Measurements from ENCODE around the gene ABHD15. TPM values are rescaled to one million over a fixed set of nuclear protein-coding genes. Genes with fewer than 3 reads are reported as not detected.
A peak's percentile ranks its signal among the peaks of the same experiment; 100 is the strongest.

ABHD15 gene
- total RNA-seq, 1 donor from 2014 or later = 5.3 TPM

GRCh38 chr17:29595943-29596774 lies 29.3 kb upstream of the ABHD15 start:
- peaks cover 7% of the 10 kb centered on the region for H3K27me3 Mint-ChIP-seq
- DNase-seq (ENCODE audit: low spot score, unreplicated experiment) = no peak
- no peaks in the 10 kb centered on the region for H3K9me3 Mint-ChIP-seq (ENCODE audit: low read depth)
- H3K27ac Mint-ChIP-seq = no peak overlapping the region
- no peaks in the 10 kb centered on the region for H3K36me3 Mint-ChIP-seq (ENCODE audit: insufficient read depth)
- H3K4me3 Mint-ChIP-seq (ENCODE audit: low read depth) = no peak overlapping the region
- H3K4me1 Mint-ChIP-seq (ENCODE audit: low read depth) = peaks cover 10% of the 10 kb centered on the region
- TF ChIP-seq CTCF (IDR thresholded peaks at IDR 0.05; ENCODE audit: unreplicated experiment) = no peak

DNA sequence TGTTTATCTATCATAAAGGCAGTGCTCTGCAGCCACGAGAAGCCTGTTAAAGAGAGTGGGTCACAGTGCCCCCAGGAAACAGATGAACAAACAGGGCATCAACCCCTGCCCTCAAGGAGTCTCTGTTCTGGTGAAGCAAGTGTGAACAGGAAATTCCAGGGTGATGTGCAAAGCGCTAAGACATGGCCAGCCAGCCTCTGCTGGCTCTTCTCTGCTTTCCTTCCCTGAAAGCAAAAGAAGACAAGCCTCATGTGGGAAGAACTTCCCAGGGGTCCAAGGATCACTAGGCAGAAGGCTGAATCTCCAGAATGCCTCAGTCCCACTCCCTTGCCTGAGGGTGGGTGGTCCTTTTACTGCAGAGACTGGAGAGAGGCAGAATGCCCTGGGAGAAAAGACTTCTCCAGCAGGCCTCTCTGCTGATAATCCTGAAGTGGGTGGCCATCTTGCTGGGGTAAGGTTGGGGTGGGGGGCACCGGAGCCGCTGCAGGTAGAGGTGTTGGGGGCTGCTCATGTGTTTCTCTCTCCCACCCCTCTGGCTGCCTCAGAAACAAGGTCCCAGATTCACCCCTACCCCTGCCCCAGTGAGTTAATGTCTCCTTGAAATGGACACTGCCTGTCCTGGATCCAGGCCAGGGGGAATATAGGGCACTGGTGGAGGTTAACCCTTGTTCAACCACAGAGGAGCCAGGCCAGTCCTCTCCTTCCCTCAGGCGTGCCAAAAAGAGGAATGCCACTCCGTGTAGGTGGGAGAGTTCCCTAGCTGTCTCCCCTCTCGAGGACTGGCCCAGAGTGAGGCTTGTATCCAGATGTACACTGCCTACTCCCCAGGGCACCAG lies 28.5 kb upstream of the ABHD15 start:
- no peak for TF ChIP-seq CTCF (IDR thresholded peaks at IDR 0.05; ENCODE audit: unreplicated experiment)
- no peak for DNase-seq (ENCODE audit: low spot score, unreplicated experiment)
- Mint-ChIP-seq H3K4me3 (ENCODE audit: low read depth) (no peak overlapping the region), H3K27me3 (peaks cover 7% of the 10 kb centered on the region), H3K4me1 (ENCODE audit: low read depth) (peaks cover 15% of the 10 kb centered on the region), H3K36me3 (ENCODE audit: insufficient read depth) (no peaks in the 10 kb centered on the region), H3K27ac (no peak overlapping the region), H3K9me3 (ENCODE audit: low read depth) (no peaks in the 10 kb centered on the region)

GRCh38 chr17:29594519-29595090 lies 27.8 kb upstream of the ABHD15 start:
- no peak for DNase-seq (ENCODE audit: low spot score, unreplicated experiment)
- Mint-ChIP-seq H3K4me1 (ENCODE audit: low read depth) (peaks cover 20% of the 10 kb centered on the region), H3K27me3 (peaks cover 7% of the 10 kb centered on the region), H3K27ac (no peak overlapping the region), H3K4me3 (ENCODE audit: low read depth) (peak overlapping the region; percentile 75), H3K9me3 (ENCODE audit: low read depth) (no peaks in the 10 kb centered on the region), H3K36me3 (ENCODE audit: insufficient read depth) (no peaks in the 10 kb centered on the region)
- TF ChIP-seq CTCF (IDR thresholded peaks at IDR 0.05; ENCODE audit: unreplicated experiment) = no peak

- H3K27ac Mint-ChIP-seq = no peak overlapping the region
Measured at GRCh38 chr17:29593591-29594518, 27.0 kb upstream of the ABHD15 start.

More at GRCh38 chr17:29593591-29594518, 27.0 kb upstream of the ABHD15 start:
- Mint-ChIP-seq H3K27me3 (no peaks in the 10 kb centered on the region), H3K4me3 (ENCODE audit: low read depth) (peak overlapping the region; percentile 75), H3K36me3 (ENCODE audit: insufficient read depth) (no peaks in the 10 kb centered on the region), H3K4me1 (ENCODE audit: low read depth) (peaks cover 20% of the 10 kb centered on the region), H3K9me3 (ENCODE audit: low read depth) (no peaks in the 10 kb centered on the region)
- DNase-seq (ENCODE audit: low spot score, unreplicated experiment) = no peak
- TF ChIP-seq CTCF (IDR thresholded peaks at IDR 0.05; ENCODE audit: unreplicated experiment) = peak; percentile 20
